B cell (primary cell): ENCODE data around the gene LPIN3. TPM values are rescaled to one million over a fixed set of nuclear protein-coding genes. Genes with fewer than 3 reads are reported as not detected.

ENCODE experiments used
- ATAC-seq: fragments of 200-7000 bp; cut with Tn5 transposase; one replicate; pipeline ENCODE4 v1.10.0; 2021; ENCODE audit warnings: low read depth, mild to moderate bottlenecking, moderate number of reproducible peaks, moderate library complexity
- CTCF ChIA-PET: fragments of 350-600 bp; sonication (Branson Sonifier 250); formaldehyde crosslinking; loops from one replicate; lab custom pipeline; 2021; ENCODE audit warnings: antibody characterized with exemption, inconsistent platforms; lab: Charles Lee
- POLR2A ChIA-PET: fragments of 350-600 bp; sonication (Branson Sonifier 250); formaldehyde crosslinking; loops from one replicate; lab custom pipeline; 2021; ENCODE audit warnings: antibody characterized with exemption; lab: Charles Lee
- DNase-seq: peaks from one replicate; pipeline ENCODE4 v3.0.0; 2013
- H2AFZ ChIP-seq: 2 replicates; pipeline ENCODE4 v1.6.1; 2012; ENCODE audit warnings: mild to moderate bottlenecking, low read depth, low read length; ENCODE audit not compliant: insufficient read depth, poor library complexity, severe bottlenecking
- H3K27ac ChIP-seq, 2 donors: 1 replicate in 1 of 2; 2 replicates in 1 of 2; pipeline ENCODE4 v1.5.1; 2012 to 2013; ENCODE audit warnings: low read length in 2 of 2, mild to moderate bottlenecking in 2 of 2, moderate library complexity in 1 of 2
- H3K27me3 ChIP-seq, 4 experiments: fragments of 200-600 bp in 1 of 4; sonication (generic) in 1 of 4; replicated peaks in 1 of 4; 1 replicate in 2 of 4; 2 replicates in 2 of 4; pipeline versions ENCODE4 v1.6.1 to v1.7.0; 2013 to 2016; ENCODE audit warnings: low read length in 3 of 4, mild to moderate bottlenecking in 2 of 4, mixed read lengths in 1 of 4, moderate library complexity in 1 of 4; ENCODE audit not compliant: insufficient read depth in 4 of 4, control insufficient read depth in 3 of 4; ENCODE audit errors: control extremely low read depth in 1 of 4
- H3K36me3 ChIP-seq, 2 experiments: replicated peaks in 1 of 2; 1 replicate in 1 of 2; 2 replicates in 1 of 2; pipeline versions ENCODE4 v1.6.1 to v1.7.1; 2013; ENCODE audit warnings: low read length in 1 of 2; ENCODE audit not compliant: insufficient read depth in 2 of 2, control insufficient read depth in 1 of 2; ENCODE audit errors: control extremely low read depth in 1 of 2, extremely low read depth in 1 of 2
- H3K4me1 ChIP-seq, 2 donors: fragments of 200-600 bp in 1 of 2; sonication (generic) in 1 of 2; 1 replicate in 1 of 2; 2 replicates in 1 of 2; pipeline versions ENCODE4 v1.5.1 to v1.6.1; 2013 to 2017; ENCODE audit warnings: low read length in 2 of 2; ENCODE audit not compliant: control insufficient read depth in 2 of 2, insufficient read depth in 2 of 2
- H3K4me2 ChIP-seq: replicated peaks from 2 replicates; pipeline ENCODE3; 2012; ENCODE audit warnings: mild to moderate bottlenecking, low read depth, low read length; ENCODE audit not compliant: poor library complexity, severe bottlenecking
- H3K4me3 ChIP-seq, 5 experiments: fragments of 200-600 bp in 1 of 5; sonication (generic) in 1 of 5; 1 replicate in 3 of 5; 2 replicates in 2 of 5; pipeline versions ENCODE4 v1.5.1 to v1.7.0; 2011 to 2016; ENCODE audit warnings: low read length in 4 of 5, mild to moderate bottlenecking in 4 of 5, low read depth in 2 of 5, control low read depth in 1 of 5, moderate library complexity in 1 of 5; ENCODE audit not compliant: insufficient read depth in 1 of 5; ENCODE audit errors: control extremely low read depth in 1 of 5, extremely low read depth in 1 of 5
- H3K79me2 ChIP-seq: fragments of 200-600 bp; sonication (generic); one replicate; pipeline ENCODE4 v1.6.0; 2016; ENCODE audit warnings: low read length; ENCODE audit not compliant: control insufficient read depth, insufficient read depth
- H3K9ac ChIP-seq: fragments of 200-600 bp; sonication (generic); 2 replicates; pipeline ENCODE4 v1.6.1; 2017; ENCODE audit warnings: mild to moderate bottlenecking, low read length, moderate library complexity
- H3K9me3 ChIP-seq, 3 donors: one replicate each; pipeline versions ENCODE4 v1.6.1 to v1.7.1; 2013; ENCODE audit warnings: low read length in 2 of 3; ENCODE audit not compliant: control insufficient read depth in 2 of 3, insufficient read depth in 1 of 3; ENCODE audit errors: control extremely low read depth in 1 of 3
- H4K20me1 ChIP-seq: 2 replicates; pipeline ENCODE4 v1.6.0; 2012; ENCODE audit warnings: mild to moderate bottlenecking, low read length; ENCODE audit not compliant: insufficient read depth, control insufficient read depth, poor library complexity, severe bottlenecking
- H3K27ac Mint-ChIP-seq: one replicate; pipeline ENCODE4 v1.8.0; 2021; ENCODE audit warnings: mixed read lengths
- H3K27me3 Mint-ChIP-seq: one replicate; pipeline ENCODE4 v1.8.0; 2021; ENCODE audit warnings: mixed read lengths
- H3K4me1 Mint-ChIP-seq: one replicate; pipeline ENCODE4 v1.8.0; 2021; ENCODE audit warnings: mixed read lengths
- H3K4me3 Mint-ChIP-seq: one replicate; pipeline ENCODE4 v1.8.0; 2021; ENCODE audit warnings: mixed read lengths
- H3K9me3 Mint-ChIP-seq: one replicate; pipeline ENCODE4 v1.8.0; 2022; ENCODE audit warnings: mixed read lengths; ENCODE audit not compliant: insufficient read depth
- CTCF ChIP-seq: fragments of 200-600 bp; IDR thresholded peaks from one replicate; pipeline ENCODE4 v1.8.0; 2022; ENCODE audit warnings: antibody characterized with exemption, mild to moderate bottlenecking
- EZH2 ChIP-seq: IDR thresholded peaks from 2 replicates; pipeline ENCODE4 v1.6.1; 2012; ENCODE audit warnings: borderline replicate concordance, low read depth, mild to moderate bottlenecking, moderate library complexity, low read length; ENCODE audit not compliant: insufficient read depth, poor library complexity, severe bottlenecking
- WGBS: methylation state at CpG from one replicate; pipeline ENCODE4 v1.1.5; 2013; ENCODE audit warnings: missing lambda C conversion rate; ENCODE audit not compliant: insufficient coverage; 5-methylcytosine and 5-hydroxymethylcytosine counted together
- intact Hi-C: fragments of 100-400 bp; cut with micrococcal nuclease; formaldehyde crosslinking; loops from one replicate; pipeline ENCODE4 v1.10.0; 2022
- polyA plus RNA-seq: library from polyadenylated mRNA; depleted of rRNA; stranded (reverse); fragments of >200 nt; gene quantifications from 2 replicates; pipeline ENCODE4 v1.2.3, GENCODE V29; 2012
- total RNA-seq, 2 donors: library from RNA; stranded (reverse); fragments of 120-200 nt in 1 of 2; gene quantifications; 1 replicate in 1 of 2; 2 replicates in 1 of 2; pipeline versions ENCODE4 v1.2.3 to v1.2.4, GENCODE V29; 2013 to 2022

LPIN3 gene
- total and polyA plus RNA-seq, 2 donors (not counting 1 experiment from before 2014, with no cell fraction given): 0.84 to 1.2 TPM

- Histone ChIP-seq H3K27me3 (peaks cover 0 to 12% (median 2%) of the 10 kb centered on the region in 4 experiments), H3K27ac (no peak overlapping the region), H3K36me3 (no peaks in the 10 kb centered on the region), H3K9ac (no peak overlapping the region), H3K9me3 (no peaks in the 10 kb centered on the region), H3K4me2 (no peak overlapping the region), H4K20me1 (no peaks in the 10 kb centered on the region), H3K79me2 (no peaks in the 10 kb centered on the region), H2AFZ (no peak overlapping the region), H3K4me1 (peaks cover 12 to 13% of the 10 kb centered on the region in 2 donors), H3K4me3 (no peak overlapping the region)
- ChIA-PET POLR2A (no interaction called here), CTCF (interaction anchor here (1.0 to 3.0 kb wide), 4 partner anchors 8 to 339 kb away, joined by 3 to 21 read pairs (median 6); partner anchors contain the start of gene LPIN3)
- Mint-ChIP-seq H3K9me3 (no peaks in the 10 kb centered on the region), H3K27me3 (peaks cover 9% of the 10 kb centered on the region), H3K27ac (no peak overlapping the region), H3K4me1 (peaks cover 13% of the 10 kb centered on the region), H3K4me3 (no peak overlapping the region)
- TF ChIP-seq EZH2: no peak
- no peak for TF ChIP-seq CTCF
- 100% methylated on average over 1 of the region's 1 CpG for WGBS
- intact Hi-C loops: no loop called here
- DNase-seq (no peak), ATAC-seq (no peak)
Measured at GRCh38 chr20:41330941-41331340, 9.7 kb upstream of the LPIN3 start.

DNA sequence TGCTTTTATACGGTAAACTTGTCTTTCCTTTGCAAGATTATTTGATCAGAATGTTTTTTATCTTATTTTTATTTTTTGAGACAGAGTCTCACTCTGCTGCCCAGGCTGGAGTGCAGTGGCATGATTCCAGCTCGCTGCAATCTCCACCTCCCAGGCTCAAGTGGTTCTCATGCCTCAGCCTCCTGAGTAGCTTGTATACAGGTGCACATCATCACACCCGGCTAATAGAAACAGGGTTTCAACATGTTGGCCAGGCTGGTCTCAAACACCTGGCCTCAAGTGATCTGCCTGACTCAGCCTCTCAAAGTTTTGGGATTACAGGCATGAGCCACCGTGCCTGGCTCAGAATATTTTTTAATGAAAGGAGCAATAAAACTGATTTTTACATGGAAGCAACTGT is 8.9 kb upstream of the LPIN3 start:
- no peak overlapping the region for H3K4me2 ChIP-seq
- Mint-ChIP-seq H3K4me1 (peaks cover 13% of the 10 kb centered on the region), H3K4me3 (no peak overlapping the region), H3K9me3 (no peaks in the 10 kb centered on the region), H3K27me3 (peaks cover 9% of the 10 kb centered on the region), H3K27ac (no peak overlapping the region)
- H3K27me3 ChIP-seq: peaks cover 0 to 13% (median 2%) of the 10 kb centered on the region in 4 experiments
- H3K27ac ChIP-seq: no peak overlapping the region
- intact Hi-C loops: no loop called here
- no peaks in the 10 kb centered on the region for H3K36me3 ChIP-seq
- ChIA-PET POLR2A (no interaction called here), CTCF (no interaction called here)
- TF ChIP-seq CTCF: no peak
- no peak for TF ChIP-seq EZH2
- peaks cover 12 to 13% of the 10 kb centered on the region in 2 donors for H3K4me1 ChIP-seq
- H3K79me2 ChIP-seq: no peaks in the 10 kb centered on the region
- no peak overlapping the region for H3K4me3 ChIP-seq
- H3K9me3 ChIP-seq: no peaks in the 10 kb centered on the region
- 97% methylated on average over 3 of the region's 4 CpGs for WGBS
- no peak for DNase-seq
- H4K20me1 ChIP-seq: no peaks in the 10 kb centered on the region
- H3K9ac ChIP-seq: no peak overlapping the region
- no peak overlapping the region for H2AFZ ChIP-seq
- ATAC-seq: no peak
